Neural progenitor cell (in vitro differentiated cells): Measurements from ENCODE around the gene TAB2. TPM values are rescaled to one million over a fixed set of nuclear protein-coding genes. Genes with fewer than 3 reads are reported as not detected.

Experiments used
- DNase-seq: peaks from one replicate; pipeline ENCODE4 v3.0.0-alpha.2; 2016; ENCODE audit warnings: low spot score
- H2AFZ ChIP-seq: fragments of 200-600 bp; sonication (generic); replicated peaks from 2 replicates; pipeline ENCODE4 v1.6.1; 2016; ENCODE audit warnings: antibody characterized with exemption
- H3F3A ChIP-seq: fragments of 200-600 bp; sonication (generic); 2 replicates; pipeline ENCODE4 v1.6.1; 2016; ENCODE audit warnings: antibody characterized with exemption, low read depth
- H3K27ac ChIP-seq: fragments of 200-600 bp; sonication (generic); 2 replicates; pipeline ENCODE4 v1.5.1; 2016; ENCODE audit warnings: mild to moderate bottlenecking
- H3K27me3 ChIP-seq: fragments of 200-600 bp; sonication (generic); 2 replicates; pipeline ENCODE4 v1.6.1; 2016; ENCODE audit warnings: mild to moderate bottlenecking, moderate library complexity
- H3K36me3 ChIP-seq: fragments of 200-600 bp; sonication (generic); 2 replicates; pipeline ENCODE4 v1.5.1; 2016
- H3K4me1 ChIP-seq: fragments of 200-600 bp; sonication (generic); 2 replicates; pipeline ENCODE4 v1.6.1; 2016; ENCODE audit warnings: mixed run types
- H3K4me2 ChIP-seq: fragments of 200-600 bp; sonication (generic); 2 replicates; pipeline ENCODE4 v1.6.1; 2016
- H3K4me3 ChIP-seq: fragments of 200-600 bp; sonication (generic); 2 replicates; pipeline ENCODE4 v1.5.1; 2016
- H3K79me2 ChIP-seq: fragments of 200-600 bp; sonication (generic); 2 replicates; pipeline ENCODE4 v1.6.1; 2016; ENCODE audit warnings: low read depth
- H3K9ac ChIP-seq: fragments of 200-600 bp; sonication (generic); 2 replicates; pipeline ENCODE4 v1.6.1; 2016
- H3K9me3 ChIP-seq: fragments of 200-600 bp; sonication (generic); 2 replicates; pipeline ENCODE4 v1.5.1; 2016; ENCODE audit warnings: low read depth
- H4K20me1 ChIP-seq: fragments of 200-600 bp; sonication (generic); 2 replicates; pipeline ENCODE4 v1.6.1; 2016; ENCODE audit warnings: low read depth
- H3K27ac Mint-ChIP-seq: 3 replicates; pipeline ENCODE4 v1.8.0; 2021; ENCODE audit warnings: mixed read lengths
- H3K27me3 Mint-ChIP-seq: 2 replicates; pipeline ENCODE4 v1.8.0; 2022; ENCODE audit warnings: low read depth, mild to moderate bottlenecking, inconsistent platforms, moderate library complexity, mixed read lengths; ENCODE audit not compliant: insufficient read depth
- H3K36me3 Mint-ChIP-seq: 3 replicates; pipeline ENCODE4 v1.8.0; 2021; ENCODE audit warnings: mixed read lengths
- H3K4me1 Mint-ChIP-seq: 3 replicates; pipeline ENCODE4 v1.8.0; 2021; ENCODE audit warnings: mixed read lengths
- H3K4me3 Mint-ChIP-seq: 3 replicates; pipeline ENCODE4 v1.8.0; 2021; ENCODE audit warnings: mild to moderate bottlenecking, moderate library complexity, mixed read lengths
- H3K9me3 Mint-ChIP-seq: 3 replicates; pipeline ENCODE4 v1.8.0; 2020; ENCODE audit warnings: mixed read lengths
- EZH2 ChIP-seq: fragments of 200-600 bp; sonication (generic); IDR thresholded peaks from 2 replicates; pipeline ENCODE4 v1.6.1; 2017; ENCODE audit warnings: antibody characterized with exemption, mild to moderate bottlenecking, moderate library complexity
- EZH2phosphoT487 ChIP-seq: fragments of 200-600 bp; sonication (generic); IDR thresholded peaks from 2 replicates; pipeline ENCODE4 v1.6.1; 2017; ENCODE audit warnings: antibody characterized with exemption
- total RNA-seq: library from RNA; depleted of rRNA; stranded (reverse); fragments of >200 nt; gene quantifications from 2 replicates; pipeline ENCODE4 v1.2.3, GENCODE V29; 2015; ENCODE audit warnings: low replicate concordance
- TF ChIP-seq, protein P1 (sequence below): fragments of 200-600 bp; sonication (generic); IDR thresholded peaks from 2 replicates; pipeline ENCODE4 v1.5.1; 2017; ENCODE audit warnings: antibody characterized with exemption, mild to moderate bottlenecking

The TAB2 gene
- total RNA-seq, 1 donor from 2014 or later, result 70.9 TPM

DNA sequence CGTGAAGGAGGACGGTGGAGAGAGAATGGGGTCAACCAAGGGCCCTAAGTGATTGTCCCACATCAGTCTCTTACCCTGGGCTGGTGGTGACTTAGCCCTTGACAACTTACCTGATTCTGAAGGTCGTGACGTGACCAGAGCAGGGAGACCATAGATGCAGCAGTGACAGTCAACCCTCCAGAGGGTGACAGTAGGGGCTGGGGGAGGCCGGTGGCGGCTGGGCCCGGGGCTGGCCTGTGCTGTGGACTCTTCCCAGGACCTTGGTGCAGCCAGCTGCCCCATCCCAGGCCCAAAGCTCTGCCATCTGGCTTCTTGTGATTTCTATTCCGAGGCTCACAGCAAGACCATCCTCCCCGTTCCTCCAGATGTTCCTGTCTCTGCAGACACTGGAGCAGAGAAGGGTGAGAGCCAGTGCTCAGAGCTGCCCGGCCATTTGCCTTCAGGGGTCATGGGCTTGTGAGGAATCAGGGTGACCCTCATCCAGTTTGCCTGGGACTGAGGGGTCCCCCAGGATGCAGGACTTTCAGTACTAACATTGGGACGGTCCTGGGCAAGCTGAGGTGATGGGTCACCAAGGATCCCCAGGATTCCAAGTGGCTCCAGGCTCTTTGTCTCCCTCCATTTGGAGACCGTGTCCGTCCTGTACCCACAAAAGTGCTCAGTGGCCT, 118.5 kb downstream of the TAB2 start:
- no peak overlapping the region for H2AFZ ChIP-seq
- TF ChIP-seq EZH2, result no peak

DNA sequence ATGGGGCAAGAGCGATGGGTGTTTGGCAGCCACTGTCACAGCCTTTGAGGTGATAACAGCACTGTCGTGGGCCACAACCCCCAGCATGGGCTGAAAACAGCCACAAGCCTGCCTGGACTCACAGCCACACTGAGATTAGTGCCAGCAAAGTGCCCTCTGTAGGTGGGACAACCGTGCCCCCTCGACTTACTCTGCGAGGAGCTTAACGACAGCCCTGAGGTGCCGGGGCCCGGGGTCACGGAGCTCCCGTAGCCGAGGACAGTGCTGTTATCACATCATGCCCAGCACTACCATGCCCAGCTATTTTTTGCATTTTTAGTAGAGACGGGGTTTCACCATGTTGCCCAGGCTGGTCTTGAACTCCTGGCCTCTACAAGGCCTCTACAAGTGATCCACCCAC, 119.1 kb downstream of the TAB2 start:
- peaks cover 2% of the 10 kb centered on the region for H3K27me3 Mint-ChIP-seq

More for the DNA sequence above, 118.5 kb downstream of the TAB2 start:
- Mint-ChIP-seq H3K27me3 (peaks cover 2% of the 10 kb centered on the region), H3K9me3 (no peaks in the 10 kb centered on the region), H3K4me1 (peaks cover 9% of the 10 kb centered on the region), H3K27ac (no peak overlapping the region), H3K36me3 (no peaks in the 10 kb centered on the region), H3K4me3 (no peak overlapping the region)
- H3F3A ChIP-seq, result peaks cover 7% of the 10 kb centered on the region
- no peaks in the 10 kb centered on the region for H3K36me3 ChIP-seq
- no peaks in the 10 kb centered on the region for H3K9me3 ChIP-seq
- DNase-seq, result no peak
- no peak overlapping the region for H3K4me2 ChIP-seq
- no peak overlapping the region for H3K27ac ChIP-seq
- H3K79me2 ChIP-seq, result no peaks in the 10 kb centered on the region
- H3K4me1 ChIP-seq, result peaks cover 6% of the 10 kb centered on the region
- no peaks in the 10 kb centered on the region for H4K20me1 ChIP-seq
- H3K9ac ChIP-seq, result no peak overlapping the region
- H3K4me3 ChIP-seq, result no peak overlapping the region
- H3K27me3 ChIP-seq, result no peaks in the 10 kb centered on the region

DNA sequence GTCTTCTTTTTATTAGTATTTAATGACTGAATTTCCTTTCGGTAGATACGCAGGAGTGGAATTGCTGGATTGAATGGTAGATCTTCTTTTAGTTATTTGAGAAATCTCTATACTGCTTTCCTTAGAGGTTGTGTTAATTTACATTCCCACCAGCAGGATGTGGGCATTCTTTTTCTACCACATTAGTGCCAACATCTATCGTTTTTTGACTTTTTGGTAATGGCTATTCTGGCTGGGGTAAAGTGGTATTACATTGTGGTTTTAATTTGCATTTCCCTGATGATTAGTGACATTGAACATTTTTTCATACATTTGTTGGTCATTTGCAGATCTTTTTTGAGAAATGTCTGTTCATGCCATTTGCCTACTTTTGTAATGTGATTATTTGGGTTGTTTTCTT, 119.7 kb downstream of the TAB2 start:
- Histone ChIP-seq H3K4me1 (no peaks in the 10 kb centered on the region), H3K27ac (no peak overlapping the region), H3K4me2 (no peak overlapping the region), H3F3A (peaks cover 5% of the 10 kb centered on the region), H3K9ac (no peak overlapping the region), H4K20me1 (no peaks in the 10 kb centered on the region), H3K4me3 (no peak overlapping the region), H3K9me3 (no peaks in the 10 kb centered on the region), H3K79me2 (no peaks in the 10 kb centered on the region), H2AFZ (no peak overlapping the region), H3K36me3 (no peaks in the 10 kb centered on the region), H3K27me3 (no peaks in the 10 kb centered on the region)
- H3K27ac Mint-ChIP-seq, result no peak overlapping the region
- H3K4me3 Mint-ChIP-seq, result no peak overlapping the region
- DNase-seq, result no peak
- TF ChIP-seq EZH2phosphoT487, result no peak
- TF ChIP-seq EZH2, result no peak
- TF ChIP-seq, protein P1, sequence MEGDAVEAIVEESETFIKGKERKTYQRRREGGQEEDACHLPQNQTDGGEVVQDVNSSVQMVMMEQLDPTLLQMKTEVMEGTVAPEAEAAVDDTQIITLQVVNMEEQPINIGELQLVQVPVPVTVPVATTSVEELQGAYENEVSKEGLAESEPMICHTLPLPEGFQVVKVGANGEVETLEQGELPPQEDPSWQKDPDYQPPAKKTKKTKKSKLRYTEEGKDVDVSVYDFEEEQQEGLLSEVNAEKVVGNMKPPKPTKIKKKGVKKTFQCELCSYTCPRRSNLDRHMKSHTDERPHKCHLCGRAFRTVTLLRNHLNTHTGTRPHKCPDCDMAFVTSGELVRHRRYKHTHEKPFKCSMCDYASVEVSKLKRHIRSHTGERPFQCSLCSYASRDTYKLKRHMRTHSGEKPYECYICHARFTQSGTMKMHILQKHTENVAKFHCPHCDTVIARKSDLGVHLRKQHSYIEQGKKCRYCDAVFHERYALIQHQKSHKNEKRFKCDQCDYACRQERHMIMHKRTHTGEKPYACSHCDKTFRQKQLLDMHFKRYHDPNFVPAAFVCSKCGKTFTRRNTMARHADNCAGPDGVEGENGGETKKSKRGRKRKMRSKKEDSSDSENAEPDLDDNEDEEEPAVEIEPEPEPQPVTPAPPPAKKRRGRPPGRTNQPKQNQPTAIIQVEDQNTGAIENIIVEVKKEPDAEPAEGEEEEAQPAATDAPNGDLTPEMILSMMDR, result no peak
- peaks cover 11% of the 10 kb centered on the region for H3K4me1 Mint-ChIP-seq
- H3K9me3 Mint-ChIP-seq, result no peaks in the 10 kb centered on the region
- no peaks in the 10 kb centered on the region for H3K36me3 Mint-ChIP-seq
- H3K27me3 Mint-ChIP-seq, result peaks cover 2% of the 10 kb centered on the region

More for the DNA sequence above, 119.1 kb downstream of the TAB2 start:
- H3K4me1 ChIP-seq, result peaks cover 2% of the 10 kb centered on the region
- peaks cover 7% of the 10 kb centered on the region for H3F3A ChIP-seq
- Mint-ChIP-seq H3K36me3 (no peaks in the 10 kb centered on the region), H3K4me3 (no peak overlapping the region), H3K9me3 (no peaks in the 10 kb centered on the region), H3K27ac (no peak overlapping the region), H3K4me1 (peaks cover 13% of the 10 kb centered on the region)
- H3K36me3 ChIP-seq, result no peaks in the 10 kb centered on the region
- H3K27ac ChIP-seq, result no peak overlapping the region
- no peaks in the 10 kb centered on the region for H3K27me3 ChIP-seq
- no peak overlapping the region for H3K4me2 ChIP-seq
- H4K20me1 ChIP-seq, result no peaks in the 10 kb centered on the region
- H3K4me3 ChIP-seq, result no peak overlapping the region
- DNase-seq, result no peak
- H3K79me2 ChIP-seq, result no peaks in the 10 kb centered on the region
- H2AFZ ChIP-seq, result no peak overlapping the region
- TF ChIP-seq EZH2, result no peak
- no peak for TF ChIP-seq EZH2phosphoT487
- TF ChIP-seq, protein P1, result no peak
- no peaks in the 10 kb centered on the region for H3K9me3 ChIP-seq
- no peak overlapping the region for H3K9ac ChIP-seq

DNA sequence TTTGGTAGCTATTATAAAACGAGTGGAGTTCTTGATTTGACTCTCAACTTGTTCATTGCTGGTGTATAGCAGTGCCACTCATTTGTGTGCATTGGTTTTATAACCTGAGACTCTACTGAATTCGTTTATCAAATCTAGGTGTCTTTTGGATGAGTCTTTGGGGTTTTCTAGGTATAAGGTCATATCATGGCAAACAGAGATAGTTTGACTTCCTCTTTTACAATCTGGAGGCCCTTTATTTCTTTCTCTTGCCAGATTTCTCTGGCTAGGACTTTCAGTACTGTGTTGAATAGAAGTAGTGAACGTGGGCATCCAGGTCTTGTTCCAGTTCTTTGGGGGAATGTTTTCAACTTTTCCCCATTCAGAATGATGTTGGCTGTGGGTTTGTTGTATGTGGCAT, 121.3 kb downstream of the TAB2 start:
- TF ChIP-seq EZH2phosphoT487, result no peak
- no peak for TF ChIP-seq EZH2
- TF ChIP-seq, protein P1, result no peak
- no peaks in the 10 kb centered on the region for H3K36me3 Mint-ChIP-seq
- H3K4me1 Mint-ChIP-seq, result peaks cover 17% of the 10 kb centered on the region
- H2AFZ ChIP-seq, result no peak overlapping the region
- peaks cover 2% of the 10 kb centered on the region for H3K27me3 Mint-ChIP-seq
- no peaks in the 10 kb centered on the region for H4K20me1 ChIP-seq
- no peaks in the 10 kb centered on the region for H3K36me3 ChIP-seq
- no peaks in the 10 kb centered on the region for H3K9me3 Mint-ChIP-seq
- no peak overlapping the region for H3K4me3 ChIP-seq
- H3K27me3 ChIP-seq, result no peaks in the 10 kb centered on the region
- no peaks in the 10 kb centered on the region for H3K9me3 ChIP-seq
- no peak overlapping the region for H3K9ac ChIP-seq
- no peaks in the 10 kb centered on the region for H3K4me1 ChIP-seq
- no peaks in the 10 kb centered on the region for H3F3A ChIP-seq
- no peak overlapping the region for H3K4me3 Mint-ChIP-seq
- no peak overlapping the region for H3K27ac ChIP-seq
- DNase-seq, result no peak
- H3K4me2 ChIP-seq, result no peak overlapping the region
- no peak overlapping the region for H3K27ac Mint-ChIP-seq
- H3K79me2 ChIP-seq, result no peaks in the 10 kb centered on the region
